Upper lobe of left lung (tissue), 6 donors: Measurements from ENCODE around the gene MATK. TPM values are rescaled to one million over a fixed set of nuclear protein-coding genes. Genes with fewer than 3 reads are reported as not detected.

ENCODE experiments used
- ATAC-seq, 2 donors: fragments of 200-7000 bp; cut with Tn5 transposase; one replicate each; pipeline ENCODE4 v1.9.1; 2022; ENCODE audit warnings: mild to moderate bottlenecking in 2 of 2, moderate library complexity in 2 of 2; ENCODE audit not compliant: low FRiP score in 2 of 2
- DNase-seq, 2 donors: peaks; one replicate each; pipeline ENCODE4 v3.0.0-alpha.2; 2019 to 2020
- H3K27ac ChIP-seq, 4 donors: fragments of 200-600 bp; sonication (generic); one replicate each; pipeline ENCODE4 v1.5.1; 2016 to 2019
- H3K27me3 ChIP-seq, 4 donors: fragments of 200-600 bp; sonication (generic); one replicate each; pipeline ENCODE4 v1.5.1; 2017 to 2019
- H3K36me3 ChIP-seq, 4 donors: fragments of 200-600 bp; sonication (generic); one replicate each; pipeline ENCODE4 v1.5.1; 2016 to 2019
- H3K4me1 ChIP-seq, 4 donors: fragments of 200-600 bp; sonication (generic); one replicate each; pipeline ENCODE4 v1.5.1; 2018 to 2019
- H3K4me3 ChIP-seq, 4 donors: fragments of 200-600 bp; sonication (generic); one replicate each; pipeline ENCODE4 v1.5.1; 2017 to 2019; ENCODE audit warnings: mild to moderate bottlenecking in 2 of 4, moderate library complexity in 1 of 4
- H3K9me3 ChIP-seq, 4 donors: fragments of 200-600 bp; sonication (generic); one replicate each; pipeline ENCODE4 v1.5.1; 2018 to 2019
- EP300 ChIP-seq, 4 donors: sonication (generic); formaldehyde crosslinking; IDR thresholded peaks; one replicate each; pipeline ENCODE4 v1.5.1; 2017; ENCODE audit warnings: antibody characterized with exemption in 4 of 4, control low read depth in 2 of 4
- POLR2A ChIP-seq, 4 donors: fragments of 450-650 bp; IDR thresholded peaks; one replicate each; pipeline ENCODE4 v1.5.1; 2016 to 2017; ENCODE audit warnings: antibody characterized with exemption in 4 of 4, mild to moderate bottlenecking in 2 of 4
- POLR2AphosphoS5 ChIP-seq, 2 donors: sonication (generic); formaldehyde crosslinking; IDR thresholded peaks; one replicate each; pipeline ENCODE4 v1.5.1; 2017; ENCODE audit warnings: antibody characterized with exemption in 2 of 2
- WGBS, 2 donors: methylation state at CpG; one replicate each; pipeline ENCODE4 v1.1.5; 2017 to 2018; 5-methylcytosine and 5-hydroxymethylcytosine counted together
- total RNA-seq, 6 donors: library from RNA; depleted of rRNA in 4 of 6; stranded (reverse); fragments of >200 nt in 4 of 6; gene quantifications; one replicate each; pipeline versions ENCODE4 v1.1.0 to v1.2.1, GENCODE V29; 2016 to 2021
- TF ChIP-seq, protein P1 (sequence below), 6 experiments: fragments of 450-650 bp in 4 of 6; fragments of 200-600 bp in 2 of 6; sonication (generic) in 2 of 6; IDR thresholded peaks; one replicate each; pipeline ENCODE4 v1.5.1; 2016 to 2019; ENCODE audit warnings: antibody characterized with exemption in 6 of 6
- donor health status: DM: no; HTN: no; CAD: no; lungs with moderate emphysema.
- donor health status: DM: no; HTN: yes; CAD: no; lungs with severe emphysema.

Gene MATK
- total RNA-seq, 6 donors from 2014 or later = 9.6 to 20.1 (median 13.1) TPM

DNA sequence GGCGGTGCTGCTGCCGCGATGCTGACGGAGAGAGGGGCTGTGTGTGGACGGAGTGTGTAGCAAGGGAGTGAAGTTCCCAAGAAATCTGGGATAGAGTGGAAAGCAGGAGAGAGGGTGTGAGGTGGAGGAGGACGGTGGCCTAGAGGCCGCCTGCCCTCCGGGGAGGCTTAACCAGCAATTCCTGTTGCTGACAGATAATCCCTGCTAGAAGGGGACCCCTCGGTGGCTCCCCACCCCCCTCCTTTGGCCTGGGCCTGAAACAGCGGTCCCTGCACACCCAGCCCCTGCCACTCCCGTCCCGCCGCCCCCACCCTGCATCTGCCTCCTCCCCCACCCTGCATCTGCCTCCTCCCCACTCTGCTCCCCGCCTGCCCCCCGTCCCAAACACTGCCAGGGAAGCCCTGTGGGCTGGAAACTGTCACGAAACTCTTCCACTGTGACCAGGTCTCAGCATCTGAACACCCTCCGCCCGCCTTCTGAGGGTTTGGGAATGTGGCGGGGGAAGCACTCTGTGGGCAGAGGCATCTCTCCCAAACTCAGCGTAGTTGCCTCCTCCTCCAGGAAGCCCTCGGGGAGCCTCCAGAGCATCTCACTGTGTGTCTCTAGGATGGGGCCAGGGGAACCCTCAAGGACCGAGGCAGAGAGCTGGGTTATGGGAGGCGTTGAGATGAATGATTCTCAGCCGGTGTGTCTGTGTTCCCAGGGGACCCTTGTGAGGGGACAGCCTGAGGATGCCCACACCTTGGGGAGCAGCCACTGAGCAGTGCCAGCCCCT is 17.1 kb upstream of the MATK start:
- DNase-seq = no peak
- Histone ChIP-seq H3K9me3 (no peaks in the 10 kb centered on the region), H3K4me1 (peaks cover 21 to 41% (median 26%) of the 10 kb centered on the region in 4 donors), H3K4me3 (no peak overlapping the region), H3K27me3 (peaks cover 0 to 14% (median 5%) of the 10 kb centered on the region in 4 donors), H3K27ac (no peak overlapping the region), H3K36me3 (no peaks in the 10 kb centered on the region)
- no peak for ATAC-seq
- WGBS, 2 donors = 81 to 87% methylated on average over 14 to 24 of the region's 24 CpGs
- TF ChIP-seq EP300 (IDR thresholded peaks at IDR 0.05) (no peak), POLR2A (IDR thresholded peaks at IDR 0.05) (no peak), POLR2AphosphoS5 (IDR thresholded peaks at IDR 0.05) (no peak)
- TF ChIP-seq, protein P1, sequence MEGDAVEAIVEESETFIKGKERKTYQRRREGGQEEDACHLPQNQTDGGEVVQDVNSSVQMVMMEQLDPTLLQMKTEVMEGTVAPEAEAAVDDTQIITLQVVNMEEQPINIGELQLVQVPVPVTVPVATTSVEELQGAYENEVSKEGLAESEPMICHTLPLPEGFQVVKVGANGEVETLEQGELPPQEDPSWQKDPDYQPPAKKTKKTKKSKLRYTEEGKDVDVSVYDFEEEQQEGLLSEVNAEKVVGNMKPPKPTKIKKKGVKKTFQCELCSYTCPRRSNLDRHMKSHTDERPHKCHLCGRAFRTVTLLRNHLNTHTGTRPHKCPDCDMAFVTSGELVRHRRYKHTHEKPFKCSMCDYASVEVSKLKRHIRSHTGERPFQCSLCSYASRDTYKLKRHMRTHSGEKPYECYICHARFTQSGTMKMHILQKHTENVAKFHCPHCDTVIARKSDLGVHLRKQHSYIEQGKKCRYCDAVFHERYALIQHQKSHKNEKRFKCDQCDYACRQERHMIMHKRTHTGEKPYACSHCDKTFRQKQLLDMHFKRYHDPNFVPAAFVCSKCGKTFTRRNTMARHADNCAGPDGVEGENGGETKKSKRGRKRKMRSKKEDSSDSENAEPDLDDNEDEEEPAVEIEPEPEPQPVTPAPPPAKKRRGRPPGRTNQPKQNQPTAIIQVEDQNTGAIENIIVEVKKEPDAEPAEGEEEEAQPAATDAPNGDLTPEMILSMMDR (IDR thresholded peaks at IDR 0.05) = no peak

DNA sequence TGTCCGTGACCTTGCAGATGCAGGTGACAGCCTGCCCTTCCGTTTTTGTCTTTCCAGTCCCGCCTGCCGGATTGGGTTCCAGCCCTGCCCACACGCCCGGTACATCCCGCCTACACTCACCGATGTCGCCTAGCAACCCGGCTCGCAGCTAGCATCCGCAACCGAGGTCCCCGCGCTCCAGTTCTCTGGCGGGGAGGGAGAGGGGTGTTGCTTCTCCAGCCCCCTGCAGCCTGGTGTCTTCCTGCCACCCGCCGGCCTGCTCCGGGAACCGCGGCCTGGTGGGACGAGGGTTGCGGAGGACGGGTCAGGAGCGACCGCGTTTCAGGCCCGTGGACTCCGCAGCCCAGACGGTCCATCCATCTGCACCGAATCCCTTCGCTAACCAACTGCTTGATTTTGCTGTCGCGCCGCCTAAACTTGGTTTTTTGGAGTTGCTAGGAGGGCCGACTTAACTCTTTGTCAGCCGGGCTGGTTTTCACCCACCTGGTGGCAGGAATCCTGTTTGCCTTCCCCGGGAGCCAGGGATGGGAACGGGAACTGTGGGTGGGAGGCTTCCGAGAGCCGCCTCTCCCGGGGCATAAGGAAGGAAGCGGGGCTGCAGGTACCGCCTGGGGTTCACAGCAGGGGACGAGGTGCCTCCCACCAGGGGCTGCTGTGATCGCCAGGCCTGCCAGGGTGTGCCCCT is 15.4 kb upstream of the MATK start:
- H3K4me1 ChIP-seq = peaks cover 10 to 25% (median 15%) of the 10 kb centered on the region in 4 donors
- peaks cover 0 to 2% (median under 1%) of the 10 kb centered on the region in 4 donors for H3K9me3 ChIP-seq
- TF ChIP-seq POLR2A (IDR thresholded peaks at IDR 0.05) (no peak), EP300 (IDR thresholded peaks at IDR 0.05) (no peak), POLR2AphosphoS5 (IDR thresholded peaks at IDR 0.05) (no peak)
- TF ChIP-seq, protein P1 (IDR thresholded peaks at IDR 0.05) = peak in 1 of 6 experiments; percentile 14
- H3K27me3 ChIP-seq = peaks cover 0 to 14% (median 5%) of the 10 kb centered on the region in 4 donors
- ATAC-seq (peak in 1 of 2 donors; percentile 36), DNase-seq (peak; percentile 44 to 85)
- H3K27ac ChIP-seq = peak overlapping the region in 3 of 4 donors; percentile 22 to 32 (median 24)
- 4 to 5% methylated on average over 16 to 41 of the region's 46 CpGs for WGBS, 2 donors
- no peaks in the 10 kb centered on the region for H3K36me3 ChIP-seq
- H3K4me3 ChIP-seq = peak overlapping the region in 3 of 4 donors; percentile 29 to 36 (median 29)

DNA sequence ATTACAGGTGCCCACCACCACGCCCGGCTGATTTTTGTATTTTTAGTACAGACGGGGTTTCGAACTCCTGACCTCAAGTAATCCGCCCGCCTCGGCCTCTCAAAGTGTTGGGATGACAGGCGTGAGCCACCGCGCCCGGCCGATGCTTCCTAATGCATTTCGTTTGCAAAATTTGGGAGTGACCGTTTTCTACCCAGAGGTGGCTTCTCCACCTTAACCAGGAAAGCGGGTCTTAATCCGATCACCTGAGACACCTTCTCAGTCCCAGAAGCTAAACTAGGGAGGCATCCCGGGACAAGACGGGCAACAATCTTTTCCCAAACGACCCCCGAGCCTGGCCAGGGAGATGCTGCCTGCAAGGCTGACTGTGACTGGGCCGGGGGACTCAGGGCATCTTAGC is 14.8 kb upstream of the MATK start:
- 44 to 59% methylated on average over 17 of the region's 21 CpGs for WGBS, 2 donors
- TF ChIP-seq POLR2A (IDR thresholded peaks at IDR 0.05) (no peak), EP300 (IDR thresholded peaks at IDR 0.05) (no peak), POLR2AphosphoS5 (IDR thresholded peaks at IDR 0.05) (no peak)
- TF ChIP-seq, protein P1 (IDR thresholded peaks at IDR 0.05) = no peak
- DNase-seq = no peak
- Histone ChIP-seq H3K27ac (peak overlapping the region in 1 of 4 donors; percentile 22), H3K4me1 (peaks cover 10 to 24% (median 15%) of the 10 kb centered on the region in 4 donors), H3K4me3 (peak overlapping the region in 3 of 4 donors; percentile 29 to 36 (median 29)), H3K27me3 (peaks cover 0 to 14% (median 5%) of the 10 kb centered on the region in 4 donors), H3K36me3 (no peaks in the 10 kb centered on the region), H3K9me3 (peaks cover 0 to 6% (median 3%) of the 10 kb centered on the region in 4 donors)
- no peak for ATAC-seq

DNA sequence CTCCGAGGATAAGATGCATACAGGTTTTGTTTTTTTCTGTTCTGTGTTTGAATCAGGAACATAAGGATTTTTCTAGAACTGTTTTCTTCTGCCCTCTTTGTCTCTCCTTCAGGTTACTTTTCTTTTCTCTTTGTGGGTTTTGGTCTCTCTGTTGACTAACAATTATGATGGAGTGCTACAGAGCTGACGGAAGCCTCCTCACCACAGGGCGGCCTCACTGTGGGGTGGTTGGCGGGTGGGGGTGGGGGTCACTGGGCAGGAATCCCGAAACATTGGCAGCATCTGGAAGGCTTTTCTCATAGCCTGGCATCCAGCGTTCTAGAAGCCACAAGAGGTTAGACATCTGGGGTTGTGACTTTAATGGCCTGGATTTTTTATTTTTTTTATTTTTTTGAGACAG is 12.0 kb upstream of the MATK start:
- ATAC-seq = no peak
- 61 to 66% methylated on average over 6 of the region's 6 CpGs for WGBS, 2 donors

More for the DNA sequence above, 12.0 kb upstream of the MATK start:
- no peak for DNase-seq
- Histone ChIP-seq H3K27me3 (peaks cover 0 to 14% (median 5%) of the 10 kb centered on the region in 4 donors), H3K4me3 (no peak overlapping the region), H3K9me3 (peaks cover 0 to 7% (median 3%) of the 10 kb centered on the region in 4 donors), H3K27ac (no peak overlapping the region), H3K4me1 (peaks cover 10 to 24% (median 15%) of the 10 kb centered on the region in 4 donors), H3K36me3 (no peaks in the 10 kb centered on the region)
- TF ChIP-seq POLR2A (IDR thresholded peaks at IDR 0.05) = no peak
- TF ChIP-seq EP300 (IDR thresholded peaks at IDR 0.05) = no peak
- TF ChIP-seq POLR2AphosphoS5 (IDR thresholded peaks at IDR 0.05) = no peak
- TF ChIP-seq, protein P1 (IDR thresholded peaks at IDR 0.05) = no peak
